Gastrocnemius medialis (tissue), 4 donors: Measurements from ENCODE around the gene MT1HL1. TPM values are rescaled to one million over a fixed set of nuclear protein-coding genes. Genes with fewer than 3 reads are reported as not detected.

Source experiments
- ATAC-seq, 2 donors: fragments of 150-250 bp; one replicate each; pipeline ENCODE4 v1.9.1; 2016
- DNase-seq, 2 donors: peaks; one replicate each; pipeline ENCODE4 v3.0.0-alpha.2; 2019
- H3K27ac ChIP-seq, 4 donors: fragments of 200-600 bp; sonication (generic); 1 replicate in 1 of 4; 2 replicates in 3 of 4; pipeline ENCODE4 v1.5.1; 2016 to 2018; ENCODE audit warnings: mild to moderate bottlenecking in 2 of 4, moderate library complexity in 1 of 4
- H3K27me3 ChIP-seq, 3 donors: fragments of 200-600 bp; sonication (generic) in 2 of 3; 1 replicate in 1 of 3; 2 replicates in 2 of 3; pipeline versions ENCODE4 v1.5.1 to v1.6.0; 2016 to 2019; ENCODE audit warnings: mild to moderate bottlenecking in 1 of 3, moderate library complexity in 1 of 3
- H3K36me3 ChIP-seq, 2 donors: fragments of 200-600 bp; sonication (generic) in 1 of 2; one replicate each; pipeline ENCODE4 v1.5.1; 2017 to 2018
- H3K4me1 ChIP-seq, 2 donors: fragments of 200-600 bp; sonication (generic) in 1 of 2; one replicate each; pipeline ENCODE4 v1.5.1; 2016 to 2017; ENCODE audit warnings: mild to moderate bottlenecking in 2 of 2
- H3K4me3 ChIP-seq, 4 donors: fragments of 200-600 bp; sonication (generic) in 3 of 4; 1 replicate in 1 of 4; 2 replicates in 3 of 4; pipeline ENCODE4 v1.5.1; 2016 to 2019; ENCODE audit warnings: mild to moderate bottlenecking in 2 of 4
- H3K9me3 ChIP-seq, 3 donors: fragments of 200-600 bp; sonication (generic) in 2 of 3; 1 replicate in 1 of 3; 2 replicates in 2 of 3; pipeline ENCODE4 v1.5.1; 2016 to 2019
- CTCF ChIP-seq, 5 experiments: fragments of 450-650 bp in 3 of 5; fragments of 200-600 bp in 2 of 5; sonication (generic) in 2 of 5; IDR thresholded peaks in 4 of 5; conservative IDR thresholded peaks in 1 of 5; 1 replicate in 4 of 5; 2 replicates in 1 of 5; pipeline ENCODE4 v1.5.1; 2016 to 2019; ENCODE audit warnings: antibody characterized with exemption in 5 of 5, mild to moderate bottlenecking in 3 of 5, moderate library complexity in 3 of 5
- POLR2A ChIP-seq, 2 donors: fragments of 450-650 bp; IDR thresholded peaks; one replicate each; pipeline ENCODE4 v1.6.1; 2017; ENCODE audit warnings: antibody characterized with exemption in 2 of 2, mild to moderate bottlenecking in 2 of 2, moderate library complexity in 2 of 2
- in situ Hi-C, 4 donors: fragments of 200-750 bp; cut with MboI; loops; one replicate each; pipeline versions ENCODE4 v1.15.0 to v1.8.0; 2017; ENCODE audit warnings: low sequenced_read_pairs in 4 of 4
- intact Hi-C: fragments of 100-400 bp; cut with DNase I; formaldehyde crosslinking; loops from one replicate; pipeline ENCODE4 v1.15.1; 2023; ENCODE audit warnings: low total_unique reads
- total RNA-seq, 4 donors: library from RNA; depleted of rRNA; stranded (reverse); fragments of >200 nt; gene quantifications; one replicate each; pipeline versions ENCODE4 v1.1.0 to v1.2.3, GENCODE V29; 2016

MT1HL1 gene
- not detected for total RNA-seq

GRCh38 chr1:237004116-237004515 is at the start of gene MT1HL1:
Gene MT1HL1, minus strand, starts transcription at chr1:237004441. Its CDS starts 69 bp downstream, at chr1:237004372.
- ATAC-seq (no peak), DNase-seq (no peak)
- intact Hi-C loops (no loop called here), in situ Hi-C loops (no loop called here)
- no peaks in the 10 kb centered on the region for H3K27me3 ChIP-seq
- H3K4me3 ChIP-seq = no peak within 1 kb of the TSS
- H3K4me1 ChIP-seq = no peaks in the 10 kb centered on the region
- H3K36me3 ChIP-seq = no peaks in the 10 kb centered on the region
- no peak within 1 kb of the TSS for H3K27ac ChIP-seq
- H3K9me3 ChIP-seq = no peaks in the 10 kb centered on the region
- TF ChIP-seq POLR2A (IDR thresholded peaks at IDR 0.05) (no peak), CTCF (IDR thresholded peaks at IDR 0.05 in 4 of 5, conservative IDR thresholded peaks at IDR 0.05 in 1 of 5) (no peak)

- DNase-seq (no peak), ATAC-seq (no peak)
- no peaks in the 10 kb centered on the region for H3K36me3 ChIP-seq
- H3K9me3 ChIP-seq = no peaks in the 10 kb centered on the region
- in situ Hi-C loops (no loop called here), intact Hi-C loops (no loop called here)
- no peak overlapping the region for H3K4me3 ChIP-seq
- TF ChIP-seq POLR2A (IDR thresholded peaks at IDR 0.05) (no peak), CTCF (IDR thresholded peaks at IDR 0.05 in 4 of 5, conservative IDR thresholded peaks at IDR 0.05 in 1 of 5) (no peak)
- peaks cover 0 to 5% (median 0%) of the 10 kb centered on the region in 3 donors for H3K27me3 ChIP-seq
- no peak overlapping the region for H3K27ac ChIP-seq
- no peaks in the 10 kb centered on the region for H3K4me1 ChIP-seq
Observed at GRCh38 chr1:237050915-237051314, 46.7 kb upstream of the MT1HL1 start.

- Histone ChIP-seq H3K27ac (no peak overlapping the region), H3K27me3 (peaks cover 0 to 7% (median 0%) of the 10 kb centered on the region in 3 donors), H3K36me3 (no peaks in the 10 kb centered on the region), H3K9me3 (no peaks in the 10 kb centered on the region), H3K4me3 (no peak overlapping the region), H3K4me1 (no peaks in the 10 kb centered on the region)
- intact Hi-C loops = no loop called here
- TF ChIP-seq POLR2A (IDR thresholded peaks at IDR 0.05) = no peak
- DNase-seq = no peak
- no peak for ATAC-seq
- in situ Hi-C loops = no loop called here
Observed at GRCh38 chr1:237050185-237050584, 45.9 kb upstream of the MT1HL1 start.

GRCh38 chr1:237048803-237049202 is 44.6 kb upstream of the MT1HL1 start:
- no peaks in the 10 kb centered on the region for H3K4me1 ChIP-seq
- in situ Hi-C loops (no loop called here), intact Hi-C loops (no loop called here)
- peaks cover 4 to 13% (median 12%) of the 10 kb centered on the region in 3 donors for H3K27me3 ChIP-seq
- no peak for TF ChIP-seq CTCF (IDR thresholded peaks at IDR 0.05 in 4 of 5, conservative IDR thresholded peaks at IDR 0.05 in 1 of 5)
- no peak for TF ChIP-seq POLR2A (IDR thresholded peaks at IDR 0.05)
- no peak overlapping the region for H3K27ac ChIP-seq
- H3K36me3 ChIP-seq = no peaks in the 10 kb centered on the region
- ATAC-seq (no peak), DNase-seq (no peak)
- H3K9me3 ChIP-seq = no peaks in the 10 kb centered on the region
- H3K4me3 ChIP-seq = no peak overlapping the region

- Histone ChIP-seq H3K4me3 (no peak overlapping the region), H3K36me3 (no peaks in the 10 kb centered on the region), H3K27me3 (peaks cover 25 to 39% (median 29%) of the 10 kb centered on the region in 3 donors), H3K9me3 (no peaks in the 10 kb centered on the region), H3K4me1 (no peaks in the 10 kb centered on the region), H3K27ac (no peak overlapping the region)
- intact Hi-C loops = no loop called here
- TF ChIP-seq CTCF (IDR thresholded peaks at IDR 0.05 in 4 of 5, conservative IDR thresholded peaks at IDR 0.05 in 1 of 5) (no peak), POLR2A (IDR thresholded peaks at IDR 0.05) (no peak)
- no peak for DNase-seq
- no peak for ATAC-seq
- in situ Hi-C loops = no loop called here
Observed at GRCh38 chr1:237045278-237046016, 41.2 kb upstream of the MT1HL1 start.
